H4 (cell line): ENCODE measurements around the gene CORO2B. TPM values are rescaled to one million over a fixed set of nuclear protein-coding genes. Genes with fewer than 3 reads are reported as not detected.
"Not testable (repeated sequence)": the region's sequence is repeated elsewhere in the genome, so short reads cannot be mapped to it uniquely, and the experiment has no call there.

Source experiments
- DNase-seq: peaks from one replicate; pipeline ENCODE4 v3.0.0-alpha.2; 2015; ENCODE audit warnings: low spot score
- total RNA-seq: library from RNA; depleted of rRNA; stranded (reverse); fragments of >200 nt; shearing (Covaris generic); gene quantifications from 2 replicates; pipeline ENCODE4 v1.2.3, GENCODE V29; 2014

CORO2B gene
- total RNA-seq, 1 experiment from 2014 or later, result 0.64 TPM

DNA sequence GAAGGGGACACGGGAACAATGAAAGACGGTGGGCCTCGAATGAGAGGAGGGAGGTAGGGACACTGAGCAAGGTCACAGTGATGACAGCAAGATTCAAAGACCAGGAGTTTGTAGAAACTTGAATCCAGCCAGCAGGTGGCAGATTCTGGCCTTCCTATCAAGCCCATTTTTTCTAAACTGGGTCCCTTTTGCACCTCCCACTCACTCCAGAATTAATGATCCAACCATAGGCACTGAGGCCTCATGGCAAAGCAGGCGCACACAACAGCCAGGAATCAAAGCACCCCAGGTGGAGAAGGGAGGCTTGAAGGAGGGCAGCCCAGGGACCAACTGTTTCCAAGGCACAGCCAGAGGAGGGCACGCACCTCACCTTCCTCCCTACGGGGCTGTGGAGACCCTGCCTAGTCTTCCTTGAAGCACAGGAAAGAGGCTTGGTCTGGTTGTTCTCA is 151.7 kb downstream of the CORO2B start:
- DNase-seq, result no peak

DNA sequence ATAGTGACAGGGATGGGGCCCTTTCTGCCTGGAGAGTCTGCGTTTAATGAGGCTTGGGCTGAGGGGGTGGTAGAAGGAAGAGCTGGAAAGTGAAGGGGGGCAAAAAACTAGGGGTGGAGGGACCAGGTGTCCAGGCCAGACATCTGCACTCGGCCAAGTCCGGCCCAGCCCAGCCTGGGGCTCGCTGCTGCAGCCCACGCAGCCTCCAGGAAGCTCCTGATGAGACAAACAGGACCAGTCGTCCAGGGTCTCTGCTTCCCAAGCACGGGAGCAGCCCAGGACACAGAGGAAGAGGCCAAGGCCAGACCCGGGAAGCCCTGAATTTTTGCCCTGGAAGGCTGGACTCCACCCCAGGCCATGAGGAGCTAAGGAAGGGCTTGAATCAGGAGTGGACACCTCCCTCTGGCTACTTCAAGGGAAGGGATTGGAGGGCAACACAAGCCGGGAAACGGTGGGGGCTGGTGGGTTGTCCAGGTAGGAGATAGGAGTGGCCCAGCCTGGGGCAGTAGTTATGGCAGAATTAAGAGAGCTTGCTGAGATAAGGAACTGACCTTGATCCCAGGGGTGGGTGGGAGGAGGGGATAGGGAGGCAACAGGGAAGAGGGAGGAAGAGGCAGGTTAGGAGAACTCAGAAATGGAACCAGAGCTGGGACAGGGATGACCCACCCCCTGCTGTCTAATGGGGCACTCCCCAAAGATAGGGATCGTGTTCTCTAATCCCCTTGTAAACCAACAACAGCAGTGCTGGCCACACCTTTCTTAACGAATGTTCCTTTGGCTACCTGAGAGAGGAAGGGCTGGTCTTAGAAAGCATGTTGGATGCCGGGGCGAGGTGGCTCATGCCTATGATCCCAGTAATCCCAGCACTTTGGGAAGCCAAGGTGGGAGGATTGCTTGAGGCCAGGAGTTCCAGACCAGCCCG is 152.4 kb downstream of the CORO2B start:
- no peak for DNase-seq

DNA sequence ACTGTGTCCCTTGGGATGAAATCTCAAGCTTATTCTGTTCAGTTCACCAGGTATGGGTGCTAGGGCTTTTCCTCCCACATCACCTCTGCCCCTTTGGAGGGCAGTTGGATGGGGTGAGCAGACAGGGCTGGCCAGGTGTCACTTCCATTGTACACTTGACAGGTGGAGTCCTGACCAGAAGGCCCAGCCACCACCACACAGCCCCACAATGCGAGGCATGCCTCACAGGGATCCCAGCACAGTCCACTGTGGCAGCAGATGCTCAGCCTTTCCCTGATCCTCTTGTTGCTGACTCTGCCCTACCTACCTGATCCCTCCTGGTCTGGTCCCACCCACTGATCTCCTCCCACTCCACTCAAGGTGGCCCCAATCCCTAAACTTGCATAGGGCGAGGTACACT is 153.7 kb downstream of the CORO2B start:
- no peak for DNase-seq

DNA sequence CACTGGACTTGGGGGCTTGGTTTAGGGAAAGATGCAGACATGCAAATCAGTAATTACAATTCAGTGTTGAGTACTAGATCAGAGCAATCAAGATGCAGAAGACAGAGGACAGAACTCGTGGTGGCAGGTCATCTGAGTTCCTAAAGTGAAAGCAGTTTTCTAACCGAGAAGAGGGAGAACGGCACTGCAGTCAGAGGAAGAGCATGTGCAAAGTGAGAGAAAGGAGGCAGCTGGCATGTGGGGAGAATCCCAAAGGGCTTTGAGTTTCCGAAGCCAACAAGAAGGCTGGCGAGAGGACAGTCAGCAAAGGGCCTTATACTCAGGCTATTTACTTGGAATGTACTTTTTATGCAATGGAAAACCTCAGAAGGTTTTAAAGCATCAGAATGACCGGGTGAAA is 154.9 kb downstream of the CORO2B start:
- DNase-seq, result no peak

DNA sequence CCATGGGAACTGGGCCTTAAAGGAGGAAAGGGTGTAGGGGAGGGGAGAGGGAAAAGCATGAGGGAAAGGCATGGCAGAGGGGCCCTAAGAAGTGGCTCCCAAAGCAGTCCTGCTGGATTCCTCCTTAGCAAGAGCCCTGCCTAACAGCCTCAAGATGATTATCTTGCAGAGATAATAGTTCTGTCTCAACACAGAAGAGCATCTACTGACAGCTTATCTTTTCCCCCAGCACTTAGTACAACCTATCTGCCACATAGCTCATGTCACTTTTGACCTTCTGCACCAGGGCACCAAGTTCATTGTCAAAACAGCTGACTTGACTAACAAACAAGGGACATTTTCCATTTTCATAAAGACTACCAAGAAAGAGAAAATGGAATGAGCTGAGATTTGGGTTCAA is 155.6 kb downstream of the CORO2B start:
- DNase-seq, result no peak

DNA sequence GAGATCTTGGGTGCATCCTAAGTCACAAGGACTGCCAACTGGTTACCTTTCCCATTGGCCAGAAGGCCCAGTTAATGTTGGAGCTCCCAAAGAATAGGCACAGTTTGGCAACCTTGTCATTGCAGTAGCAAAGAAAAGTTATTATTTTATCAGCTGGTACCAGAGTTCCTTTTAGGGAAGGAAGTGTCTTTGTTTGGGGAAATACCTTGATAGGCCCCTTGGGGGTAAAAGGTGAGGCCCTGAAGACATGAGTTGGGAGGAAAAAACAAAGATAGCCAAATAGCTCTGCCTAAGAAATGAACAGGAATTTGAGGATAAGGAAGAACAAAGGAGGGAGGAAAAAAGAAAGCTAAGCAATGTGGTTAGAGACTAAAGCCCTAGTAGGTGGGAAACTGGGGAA is 156.1 kb downstream of the CORO2B start:
- no peak for DNase-seq

DNA sequence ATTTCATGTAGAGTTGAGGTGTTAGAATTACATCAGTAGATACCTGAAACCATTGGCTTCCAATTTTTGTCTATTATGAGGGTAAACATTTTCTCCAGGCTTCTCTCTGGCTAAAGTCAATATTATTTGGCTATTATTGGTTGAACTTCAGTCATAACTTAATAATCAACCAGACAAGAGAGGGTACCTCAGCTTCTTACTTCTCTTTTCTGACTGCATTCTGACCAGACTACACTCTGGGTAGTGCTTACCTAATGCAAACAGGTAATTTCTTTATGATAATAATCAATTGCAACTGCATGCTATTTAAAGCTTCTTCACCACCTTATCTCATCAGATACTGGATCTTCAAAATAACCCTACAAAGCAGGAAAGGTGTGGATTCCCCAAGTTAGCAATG is 156.8 kb downstream of the CORO2B start:
- DNase-seq, result no peak

DNA sequence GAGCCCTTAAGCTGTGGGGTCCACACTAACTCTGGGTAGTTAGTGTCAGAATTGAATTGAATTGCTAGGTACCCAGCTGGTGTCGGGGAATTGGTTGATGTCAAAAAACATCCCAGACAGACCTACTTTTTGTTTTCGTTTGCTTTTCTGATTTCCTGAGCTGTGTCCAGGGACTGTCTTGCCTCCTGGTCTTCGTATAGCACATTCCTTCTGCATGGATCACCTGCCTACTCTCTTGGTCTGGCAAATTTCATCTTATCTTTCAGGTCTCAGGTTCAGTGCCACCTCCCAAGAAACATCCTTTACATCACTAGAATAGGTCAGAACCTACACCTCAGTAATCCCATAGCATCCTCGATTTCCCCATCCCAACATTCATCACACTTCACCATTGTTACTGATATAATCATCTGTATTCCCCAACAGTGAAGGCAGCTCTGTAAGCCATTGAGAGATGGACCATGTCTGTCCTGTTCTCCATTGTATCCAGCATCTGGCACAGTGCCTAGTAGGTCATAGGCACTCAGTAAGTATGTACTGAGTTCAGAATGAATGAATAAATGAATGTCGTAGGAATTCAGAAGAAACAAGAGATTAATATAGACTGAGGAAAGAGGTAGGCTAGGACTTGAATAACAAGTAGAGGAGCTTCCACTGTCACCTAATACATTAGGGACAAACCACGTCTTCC is 160.7 kb downstream of the CORO2B start:
- DNase-seq, result no peak

DNA sequence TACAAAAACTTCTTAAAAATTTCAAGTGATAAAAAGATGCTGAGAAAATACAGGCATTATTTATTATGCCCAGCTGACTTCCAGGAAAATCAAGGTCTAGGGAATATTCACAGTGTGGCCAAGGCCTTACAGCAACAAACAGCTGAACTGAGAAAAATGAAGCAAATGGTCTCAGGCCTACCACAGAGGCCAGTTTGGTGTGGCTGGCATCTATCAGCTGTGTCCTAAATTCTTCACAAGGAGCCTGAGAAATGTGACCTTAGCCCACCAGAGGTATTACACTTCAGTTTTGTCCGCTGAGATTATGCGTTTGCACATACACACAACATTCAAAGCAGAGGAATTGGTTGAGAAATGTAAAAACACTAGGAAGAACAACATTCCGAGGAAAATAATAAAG is 164.5 kb downstream of the CORO2B start:
- no peak for DNase-seq

DNA sequence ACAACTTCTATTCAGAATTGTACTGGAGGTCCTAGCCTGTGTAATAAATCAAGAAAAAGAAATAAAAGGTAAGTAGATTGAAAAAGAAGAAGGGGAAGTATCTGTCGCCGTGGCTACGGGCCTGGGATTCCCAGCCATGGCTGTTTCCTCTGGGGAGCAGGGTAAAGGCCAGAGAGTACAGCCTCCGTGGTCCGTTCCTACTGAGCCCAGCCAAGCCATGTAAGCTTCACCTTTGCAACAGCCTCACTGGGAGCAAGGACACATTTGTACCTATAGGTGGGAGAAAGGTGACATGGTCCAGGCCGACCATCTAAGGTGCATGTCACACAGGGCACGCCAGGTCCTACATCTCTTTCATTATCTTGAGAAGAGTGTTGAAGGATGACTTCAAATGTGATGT is 170.6 kb downstream of the CORO2B start:
- DNase-seq, result no peak

DNA sequence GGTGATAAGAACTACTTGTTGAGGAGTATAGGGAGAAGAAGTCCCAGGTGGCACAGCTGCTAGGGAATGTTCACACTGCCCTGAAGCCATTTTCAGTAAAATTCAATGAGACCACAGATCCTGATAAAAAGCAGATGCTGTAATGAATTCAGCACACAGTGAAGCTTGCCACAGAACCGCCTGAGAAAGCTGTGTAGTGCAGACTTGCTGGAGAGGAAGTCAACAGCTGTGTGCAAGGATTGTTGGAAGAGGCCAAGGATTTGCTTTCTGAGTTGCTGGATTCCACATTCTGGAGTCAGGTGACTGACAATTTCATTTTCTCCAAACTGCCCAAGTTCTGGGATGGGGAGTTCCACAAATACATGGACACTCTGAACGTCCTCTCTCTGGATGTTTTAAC is 171.0 kb downstream of the CORO2B start:
- DNase-seq, result peak; percentile 19

DNA sequence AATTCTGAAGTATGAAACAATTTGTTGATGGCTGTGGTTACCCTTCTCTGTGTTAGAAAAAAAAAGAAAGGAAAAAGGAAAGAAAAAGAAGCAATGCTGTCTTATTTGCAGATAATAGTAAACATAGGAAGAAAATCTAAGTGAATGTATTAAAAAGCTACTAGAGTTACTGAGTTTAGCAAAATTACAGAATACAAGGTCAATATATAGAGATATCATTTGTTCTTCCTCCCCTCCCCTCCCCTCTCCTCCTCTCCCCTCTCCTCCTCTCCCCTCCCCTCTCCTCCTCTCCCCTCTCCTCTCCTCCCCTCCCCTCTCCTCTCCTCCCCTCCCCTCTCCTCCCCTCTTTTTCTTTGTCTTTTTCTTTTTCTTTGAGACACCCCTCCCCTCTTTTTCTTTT is 172.8 kb downstream of the CORO2B start:
- no peak for DNase-seq

DNA sequence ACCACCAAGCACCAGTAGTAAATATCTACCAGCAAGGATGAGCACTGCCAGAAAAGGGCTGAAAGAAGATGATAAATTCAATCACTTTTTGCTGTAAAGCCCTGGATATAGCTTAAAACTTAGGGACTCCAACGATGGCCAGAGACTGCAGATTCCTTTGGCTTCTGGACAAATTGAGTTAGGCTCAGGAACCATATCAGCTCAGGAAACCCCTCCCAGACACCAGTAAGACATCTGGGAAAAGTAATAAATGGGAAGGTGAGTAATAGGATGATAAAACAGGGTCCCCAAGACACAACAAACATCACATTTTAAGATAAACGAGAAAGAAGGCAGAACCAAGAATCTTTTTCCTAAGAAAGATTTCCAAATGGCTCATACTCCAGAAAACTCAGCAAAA is 176.9 kb downstream of the CORO2B start:
- DNase-seq, result no peak

DNA sequence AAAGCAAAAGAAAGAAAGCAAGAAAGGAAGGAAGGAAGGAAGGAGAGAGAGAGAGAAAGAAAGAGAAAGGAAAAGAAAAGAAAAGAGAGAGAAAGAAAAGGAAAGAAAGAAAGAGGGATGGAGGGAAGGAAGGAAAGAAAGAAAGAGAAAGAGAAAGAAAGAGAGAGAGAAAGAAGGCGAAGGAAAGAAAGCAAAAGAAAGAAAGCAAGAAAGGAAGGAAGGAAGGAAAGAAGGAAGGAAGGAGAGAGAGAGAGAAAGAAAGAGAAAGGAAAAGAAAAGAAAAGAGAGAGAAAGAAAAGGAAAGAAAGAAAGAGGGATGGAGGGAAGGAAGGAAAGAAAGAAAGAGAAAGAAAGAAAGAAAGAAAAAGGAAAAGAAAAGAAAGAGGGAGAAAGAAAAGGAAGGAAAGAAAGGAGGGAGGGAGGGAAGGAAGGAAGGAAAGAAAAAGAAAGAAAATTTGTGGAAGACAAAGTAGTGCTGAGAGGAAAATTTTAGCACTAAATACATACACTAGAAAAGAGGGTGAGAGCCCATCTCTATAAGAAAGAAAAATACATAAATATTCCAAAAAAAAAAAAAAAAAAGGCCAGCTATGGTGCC is 181.3 kb downstream of the CORO2B start:
- not testable (repeated sequence) for DNase-seq

DNA sequence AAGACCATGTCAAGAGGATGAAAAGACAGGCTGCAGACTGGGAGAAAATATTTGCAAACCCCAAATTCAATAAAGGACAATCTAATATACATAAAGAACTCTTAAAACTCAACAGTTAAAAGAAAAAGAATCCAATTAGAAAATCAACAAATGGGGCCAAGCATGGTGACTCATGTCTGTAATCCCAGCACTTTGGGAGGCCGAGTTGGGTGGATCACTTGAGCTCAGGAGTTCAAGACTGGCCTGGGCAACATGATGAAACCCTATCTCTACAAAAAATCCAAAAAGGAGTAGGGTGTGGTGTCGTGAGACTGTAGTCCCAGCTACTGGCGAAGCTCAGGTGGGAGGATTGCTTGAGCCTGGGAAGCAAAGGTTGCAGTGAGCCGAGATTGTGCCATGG is 184.3 kb downstream of the CORO2B start:
- DNase-seq, result no peak

DNA sequence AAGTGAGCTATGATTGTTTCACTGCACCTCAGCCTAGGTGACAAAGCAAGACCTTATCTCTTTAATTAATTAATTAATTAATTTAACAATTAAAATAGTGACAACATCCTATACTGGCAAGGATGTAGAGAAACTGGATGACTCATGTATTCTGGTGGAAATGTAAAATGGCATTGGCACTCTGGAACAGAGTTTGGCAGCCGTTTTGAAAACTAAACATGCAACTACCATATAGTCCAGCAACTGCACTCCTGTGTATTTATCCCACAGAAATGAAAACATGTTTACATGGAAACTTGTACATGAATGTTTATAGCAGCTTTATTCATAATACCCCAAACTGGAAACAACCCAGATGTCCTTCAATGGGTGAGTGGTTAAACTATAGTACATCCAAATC is 185.3 kb downstream of the CORO2B start:
- no peak for DNase-seq

DNA sequence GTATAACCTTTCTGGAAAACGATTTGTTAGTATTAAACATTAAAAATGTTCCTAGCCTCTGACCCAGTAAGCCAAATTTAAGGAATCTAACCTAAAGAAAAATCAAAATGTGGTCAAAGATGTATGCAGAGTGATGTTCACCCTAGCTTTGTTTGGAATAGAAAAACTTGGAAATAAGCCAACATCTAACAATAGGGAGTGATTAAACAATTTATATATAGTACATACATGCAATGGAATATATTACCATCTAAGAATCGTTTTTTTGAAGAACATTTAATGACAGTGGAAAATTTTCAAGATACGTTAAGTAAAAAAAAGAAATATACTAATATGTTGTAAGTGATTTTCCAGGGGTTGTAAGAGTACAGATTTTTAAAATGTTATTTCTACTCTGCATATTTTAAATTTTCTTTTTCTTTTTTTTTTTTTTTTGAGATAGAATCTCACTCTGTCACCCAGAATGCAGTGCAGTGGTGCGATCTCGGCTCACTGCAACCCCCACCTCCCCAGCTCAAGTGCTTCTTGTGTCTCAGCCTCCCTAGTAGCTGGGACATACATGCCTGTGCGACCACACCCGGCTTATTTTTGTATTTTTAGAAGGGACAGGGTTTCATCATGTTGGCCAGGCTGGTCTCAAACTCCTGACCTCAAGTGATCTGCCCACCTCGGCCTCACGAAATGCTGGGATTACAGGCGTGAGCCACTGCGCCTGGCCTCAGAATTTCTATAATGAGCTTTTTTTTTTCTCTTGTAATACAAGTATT is 187.0 kb downstream of the CORO2B start:
- DNase-seq, result no peak

DNA sequence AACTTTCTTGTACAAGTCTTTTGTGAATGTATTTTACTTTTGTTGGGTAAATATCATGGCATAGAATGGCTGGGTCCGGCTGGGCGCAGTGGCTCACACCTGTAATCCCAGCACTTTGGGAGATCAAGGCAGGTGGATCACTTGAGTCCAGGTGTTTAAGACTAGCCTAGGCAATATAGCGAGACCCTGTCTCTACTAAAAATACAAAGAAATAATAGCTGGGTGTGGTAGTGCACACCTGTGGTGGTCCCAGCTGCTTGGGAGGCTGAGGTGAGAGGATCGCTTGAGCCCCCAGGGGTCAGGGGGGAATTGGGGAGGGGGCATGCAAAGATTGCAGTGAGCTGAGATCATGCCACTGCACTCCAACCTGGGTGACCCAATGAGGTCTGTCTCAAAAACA is 189.0 kb downstream of the CORO2B start:
- no peak for DNase-seq

DNA sequence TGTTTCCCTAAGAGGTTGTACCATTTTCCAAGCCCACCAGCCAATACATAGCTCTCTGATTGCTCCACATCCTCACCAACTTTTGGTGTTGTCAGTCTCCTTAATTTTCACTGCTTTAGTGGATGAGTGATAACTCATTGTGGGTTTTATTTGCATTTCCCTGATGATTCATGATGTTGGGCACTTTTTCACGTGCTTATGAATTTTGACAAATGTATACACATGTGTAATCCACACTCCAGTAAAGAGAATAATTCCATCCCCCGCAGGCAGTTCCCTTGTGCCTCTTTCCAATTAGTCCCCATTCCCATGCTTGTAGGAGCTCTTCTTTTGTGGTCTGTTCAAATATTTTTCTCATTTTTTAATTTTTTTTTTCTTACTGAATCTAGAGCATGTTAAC is 189.5 kb downstream of the CORO2B start:
- no peak for DNase-seq

DNA sequence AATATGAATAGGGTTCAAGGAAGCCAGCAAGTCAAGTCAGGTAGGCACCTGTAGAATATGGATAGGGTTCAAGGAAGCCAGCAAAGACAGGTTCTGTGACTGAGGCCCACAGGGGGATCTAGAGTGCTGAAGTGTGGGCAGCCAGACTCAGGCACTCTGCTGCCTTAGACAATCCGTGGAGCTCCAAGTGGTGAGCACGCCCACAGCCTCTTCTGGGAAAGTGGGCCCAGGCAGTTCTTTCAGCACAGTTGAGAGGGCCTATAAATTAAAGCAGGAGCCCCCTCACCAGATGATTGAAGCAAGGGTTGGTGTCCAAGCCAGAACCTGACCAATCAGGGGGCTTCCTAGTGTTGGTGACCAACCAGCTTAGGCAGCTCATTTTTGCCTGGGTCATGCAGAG is 190.9 kb downstream of the CORO2B start:
- no peak for DNase-seq

DNA sequence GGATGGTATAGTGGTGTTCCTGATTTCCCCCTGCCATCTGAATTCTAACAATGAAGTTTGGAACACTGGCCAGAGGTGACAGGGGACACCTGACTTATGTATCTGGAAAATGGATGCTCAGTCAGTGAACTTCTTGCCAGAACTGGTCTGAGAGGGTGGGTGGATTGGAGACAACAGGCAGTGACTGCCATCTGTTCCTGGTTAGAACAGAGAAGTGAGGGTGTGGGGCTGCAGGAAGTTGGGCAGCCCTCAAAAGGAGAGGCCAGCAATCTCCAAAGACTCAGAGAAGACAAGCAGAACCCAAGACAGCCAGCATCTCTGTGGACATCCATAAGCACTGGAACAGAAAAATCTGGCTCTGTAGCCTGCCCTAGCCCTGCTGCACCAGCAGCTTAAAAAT is 191.4 kb downstream of the CORO2B start:
- no peak for DNase-seq

DNA sequence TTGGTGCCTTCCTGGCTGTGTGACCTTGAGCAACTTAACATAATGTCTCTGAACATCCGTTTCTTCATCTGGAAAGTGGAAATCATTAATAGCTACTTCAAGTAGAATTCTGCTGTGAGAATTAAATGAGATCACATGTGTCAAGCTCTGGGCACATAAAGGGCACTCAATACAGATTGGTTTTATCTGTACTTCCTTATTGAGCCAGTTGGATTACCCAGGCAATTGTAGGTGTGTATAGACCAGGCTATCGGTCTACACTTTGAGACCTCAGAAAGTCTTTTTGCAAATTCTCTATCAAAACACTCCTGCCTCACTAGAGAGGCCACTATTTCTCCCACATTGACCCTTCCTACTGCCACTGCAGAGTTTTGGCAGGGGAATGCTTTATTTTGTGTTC is 194.2 kb downstream of the CORO2B start:
- no peak for DNase-seq
